ENCODE data around the gene CFAP410.
"Not testable (repeated sequence)": the region's sequence is repeated elsewhere in the genome, so short reads cannot be mapped to it uniquely, and the experiment has no call there.

The CFAP410 gene

GRCh38 chr21:44368711-44369446, 29.7 kb upstream of the CFAP410 start:
- DNase-seq (ENCODE audit: low read depth in 2 of 2) = no peak

GRCh38 chr21:44366586-44367211, 27.5 kb upstream of the CFAP410 start:
- no peak for DNase-seq (ENCODE audit: low read depth in 2 of 2)

GRCh38 chr21:44365967-44366585, 26.9 kb upstream of the CFAP410 start:
- no peak for DNase-seq (ENCODE audit: low read depth in 2 of 2)

GRCh38 chr21:44365251-44365966, 26.2 kb upstream of the CFAP410 start:
- no peak for DNase-seq (ENCODE audit: low read depth in 2 of 2)

GRCh38 chr21:44364151-44365053, 25.2 kb upstream of the CFAP410 start:
- DNase-seq (ENCODE audit: low read depth in 2 of 2) = no peak

GRCh38 chr21:44363278-44363677, 24.1 kb upstream of the CFAP410 start:
- no peak for DNase-seq (ENCODE audit: low read depth in 2 of 2)

- not testable (repeated sequence) for DNase-seq (ENCODE audit: low read depth in 2 of 2)
These were observed 22.7 kb upstream of the CFAP410 start for GRCh38 chr21:44361903-44362302.

- no peak for DNase-seq (ENCODE audit: low read depth in 2 of 2)
These were observed 21.0 kb upstream of the CFAP410 start for GRCh38 chr21:44360159-44360558.

- DNase-seq (ENCODE audit: low read depth in 2 of 2) = no peak
These were observed 20.2 kb upstream of the CFAP410 start for GRCh38 chr21:44359396-44359795.

- no peak for DNase-seq (ENCODE audit: low read depth in 2 of 2)
These were observed 18.1 kb upstream of the CFAP410 start for GRCh38 chr21:44357064-44357837.

GRCh38 chr21:44356636-44357035, 17.4 kb upstream of the CFAP410 start:
- no peak for DNase-seq (ENCODE audit: low read depth in 2 of 2)

- no peak for DNase-seq (ENCODE audit: low read depth in 2 of 2)
These were observed 17.0 kb upstream of the CFAP410 start for GRCh38 chr21:44356160-44356559.

- DNase-seq (ENCODE audit: low read depth in 2 of 2) = no peak
These were observed 15.9 kb upstream of the CFAP410 start for GRCh38 chr21:44354775-44355771.

- no peak for DNase-seq (ENCODE audit: low read depth in 2 of 2)
These were observed 14.8 kb upstream of the CFAP410 start for GRCh38 chr21:44354001-44354405.

GRCh38 chr21:44353191-44353970, 14.2 kb upstream of the CFAP410 start, which contains the start of gene TRPM2:
TSS of gene TRPM2 (plus strand) at chr21:44353621. CDS start at chr21:44353701, 80 bp downstream.
- DNase-seq (ENCODE audit: low read depth in 2 of 2) = peak in 1 of 2 donors; percentile 8

- no peak for DNase-seq (ENCODE audit: low read depth in 2 of 2)
These were observed 13.2 kb upstream of the CFAP410 start for GRCh38 chr21:44352253-44352860.

- no peak for DNase-seq (ENCODE audit: low read depth in 2 of 2)
These were observed 12.5 kb upstream of the CFAP410 start for GRCh38 chr21:44351535-44352252.

Data from stimulated activated CD8-positive, alpha-beta memory T cell treated with anti-CD3 and anti-CD28 coated beads, Interleukin-2, amount 100 ng/mL, for 1 hour (primary cell).